Measurements from ENCODE around the gene NSG1.

Gene NSG1

DNA sequence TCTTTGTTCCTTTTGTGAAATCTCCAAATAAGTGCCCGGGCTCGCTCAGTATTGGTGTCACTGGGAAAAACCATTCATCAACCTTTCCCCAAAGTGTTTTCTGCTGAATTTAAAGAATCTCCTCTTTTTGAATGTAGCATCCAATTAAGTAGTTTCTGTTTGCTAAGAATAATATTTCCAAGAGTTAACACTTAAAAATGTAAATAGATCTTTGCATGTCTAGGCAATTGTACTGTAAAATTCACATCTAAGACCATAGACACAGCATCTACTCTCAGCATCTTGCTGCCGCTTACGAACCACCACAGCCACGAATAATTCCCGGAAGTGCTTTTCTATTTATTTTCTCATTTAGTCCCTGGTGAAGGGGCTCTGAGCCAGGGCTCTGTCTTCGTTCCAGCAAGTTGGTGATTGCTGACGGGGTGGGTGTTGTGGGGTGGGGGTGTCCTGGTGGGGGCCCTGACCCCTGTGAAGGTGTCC is 1.4 kb downstream of the NSG1 start:
- H3K4me3 ChIP-seq (ENCODE audit: low read length), result no peak overlapping the region

DNA sequence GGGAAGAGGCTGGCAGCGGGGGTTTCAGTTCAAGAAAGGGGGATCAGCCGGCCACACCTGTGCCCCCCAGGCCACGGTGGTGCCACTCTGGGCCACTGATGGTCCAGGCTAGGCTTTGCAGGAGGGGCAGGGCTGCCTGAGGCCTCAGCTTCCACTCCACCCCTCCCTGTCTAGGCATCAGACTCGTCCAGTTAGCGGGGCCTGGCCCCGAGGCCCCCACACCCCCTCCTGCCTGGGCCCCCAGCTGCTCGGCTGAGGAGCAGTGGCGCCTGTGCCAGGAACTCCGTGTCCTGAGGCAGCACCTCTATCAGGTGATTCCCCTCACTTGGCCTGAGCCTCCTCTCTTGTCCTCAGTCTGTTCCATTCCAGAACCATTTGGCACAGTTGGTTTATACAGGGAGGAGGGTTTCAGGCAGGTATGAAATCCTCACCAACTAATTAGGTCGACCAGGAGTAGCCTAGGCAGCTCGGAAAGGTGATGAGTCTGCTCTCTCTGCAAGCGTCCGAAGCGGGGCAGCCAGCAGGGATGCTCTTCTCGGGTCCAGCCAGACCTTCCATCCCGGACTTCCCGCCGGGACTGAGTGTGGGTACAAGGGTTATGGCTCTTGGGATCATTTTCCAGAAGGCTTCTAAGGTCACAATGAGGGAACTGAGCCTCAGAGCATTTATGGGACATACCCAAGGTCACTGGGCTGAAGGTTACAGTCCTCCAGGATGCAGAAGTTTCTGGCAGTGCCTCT is 2.1 kb downstream of the NSG1 start:
- H3K27ac ChIP-seq (ENCODE audit: low read depth, low read length), result no peak overlapping the region
- H4K20me1 ChIP-seq (ENCODE audit: control insufficient read depth, insufficient read depth, low read depth, low read length), result no peaks in the 10 kb centered on the region

More for the DNA sequence above, 1.4 kb downstream of the NSG1 start:
- no peak overlapping the region for H3K27ac ChIP-seq (ENCODE audit: low read depth, low read length)
- no peaks in the 10 kb centered on the region for H3F3A ChIP-seq (ENCODE audit: control insufficient read depth, insufficient read depth)
- no peak for TF ChIP-seq EZH2phosphoT487 (IDR thresholded peaks at IDR 0.05; ENCODE audit: borderline replicate concordance, low read length)
- TF ChIP-seq, protein P1, sequence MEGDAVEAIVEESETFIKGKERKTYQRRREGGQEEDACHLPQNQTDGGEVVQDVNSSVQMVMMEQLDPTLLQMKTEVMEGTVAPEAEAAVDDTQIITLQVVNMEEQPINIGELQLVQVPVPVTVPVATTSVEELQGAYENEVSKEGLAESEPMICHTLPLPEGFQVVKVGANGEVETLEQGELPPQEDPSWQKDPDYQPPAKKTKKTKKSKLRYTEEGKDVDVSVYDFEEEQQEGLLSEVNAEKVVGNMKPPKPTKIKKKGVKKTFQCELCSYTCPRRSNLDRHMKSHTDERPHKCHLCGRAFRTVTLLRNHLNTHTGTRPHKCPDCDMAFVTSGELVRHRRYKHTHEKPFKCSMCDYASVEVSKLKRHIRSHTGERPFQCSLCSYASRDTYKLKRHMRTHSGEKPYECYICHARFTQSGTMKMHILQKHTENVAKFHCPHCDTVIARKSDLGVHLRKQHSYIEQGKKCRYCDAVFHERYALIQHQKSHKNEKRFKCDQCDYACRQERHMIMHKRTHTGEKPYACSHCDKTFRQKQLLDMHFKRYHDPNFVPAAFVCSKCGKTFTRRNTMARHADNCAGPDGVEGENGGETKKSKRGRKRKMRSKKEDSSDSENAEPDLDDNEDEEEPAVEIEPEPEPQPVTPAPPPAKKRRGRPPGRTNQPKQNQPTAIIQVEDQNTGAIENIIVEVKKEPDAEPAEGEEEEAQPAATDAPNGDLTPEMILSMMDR (IDR thresholded peaks at IDR 0.05; ENCODE audit: low read depth, low read length, poor library complexity, severe bottlenecking), result no peak
- no peaks in the 10 kb centered on the region for H3K9me2 ChIP-seq (replicated peaks; ENCODE audit: control insufficient read depth, low read length)
- peaks cover 32% of the 10 kb centered on the region for H3K27me3 ChIP-seq (ENCODE audit: control insufficient read depth, low read length)
- no peak overlapping the region for H3K4me2 ChIP-seq (ENCODE audit: low read length)
- H3K9me3 ChIP-seq (ENCODE audit: control insufficient read depth, insufficient read depth, low read length), result no peaks in the 10 kb centered on the region
- no peaks in the 10 kb centered on the region for H3K79me2 ChIP-seq (ENCODE audit: control insufficient read depth, low read length)
- H4K20me1 ChIP-seq (ENCODE audit: control insufficient read depth, insufficient read depth, low read depth, low read length), result no peaks in the 10 kb centered on the region
- no peaks in the 10 kb centered on the region for H3K36me3 ChIP-seq (ENCODE audit: control insufficient read depth, low read length)
- H3K4me1 ChIP-seq (ENCODE audit: control insufficient read depth, low read length), result no peaks in the 10 kb centered on the region; the same call in 1 of the 2 replicates

DNA sequence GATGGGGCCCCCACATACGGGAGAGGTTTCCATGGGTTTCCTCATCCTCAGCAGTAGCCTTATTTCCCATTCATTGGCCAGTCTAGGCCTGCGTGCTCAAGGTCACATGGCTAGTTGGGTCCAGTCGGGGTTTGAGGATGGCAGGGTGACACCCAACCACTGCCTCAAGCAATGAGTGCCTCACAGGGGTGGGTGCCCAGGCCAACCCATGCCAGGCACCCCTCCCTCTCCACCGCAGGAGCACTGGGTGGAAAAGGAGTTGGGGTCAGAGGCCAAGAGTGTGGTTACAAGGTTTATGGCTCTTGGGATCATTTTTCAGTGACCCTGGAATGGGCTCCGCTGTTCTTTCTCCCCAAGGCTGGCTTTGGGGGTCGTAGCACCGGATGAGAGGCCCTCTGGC is 3.1 kb downstream of the NSG1 start:
- H3K9me3 ChIP-seq (ENCODE audit: control insufficient read depth, insufficient read depth, low read length), result no peaks in the 10 kb centered on the region
- peaks cover 26% of the 10 kb centered on the region for H3K27me3 ChIP-seq (ENCODE audit: control insufficient read depth, low read length)
- H3K36me3 ChIP-seq (ENCODE audit: control insufficient read depth, low read length), result no peaks in the 10 kb centered on the region
- H3K4me2 ChIP-seq (ENCODE audit: low read length), result no peak overlapping the region
- H4K20me1 ChIP-seq (ENCODE audit: control insufficient read depth, insufficient read depth, low read depth, low read length), result no peaks in the 10 kb centered on the region
- H3K9me2 ChIP-seq (replicated peaks; ENCODE audit: control insufficient read depth, low read length), result no peaks in the 10 kb centered on the region
- TF ChIP-seq, protein P1 (IDR thresholded peaks at IDR 0.05; ENCODE audit: low read depth, low read length, poor library complexity, severe bottlenecking), result no peak
- TF ChIP-seq EZH2phosphoT487 (IDR thresholded peaks at IDR 0.05; ENCODE audit: borderline replicate concordance, low read length), result no peak
- H3F3A ChIP-seq (ENCODE audit: control insufficient read depth, insufficient read depth), result no peaks in the 10 kb centered on the region
- no peaks in the 10 kb centered on the region; the same call in 1 of the 2 replicates for H3K4me1 ChIP-seq (ENCODE audit: control insufficient read depth, low read length)
- H3K4me3 ChIP-seq (ENCODE audit: low read length), result no peak overlapping the region
- H3K27ac ChIP-seq (ENCODE audit: low read depth, low read length), result no peak overlapping the region
- H3K79me2 ChIP-seq (ENCODE audit: control insufficient read depth, low read length), result no peaks in the 10 kb centered on the region

More for the DNA sequence above, 2.1 kb downstream of the NSG1 start:
- Histone ChIP-seq H3K4me1 (ENCODE audit: control insufficient read depth, low read length) (no peaks in the 10 kb centered on the region; the same call in 1 of the 2 replicates), H3K9me3 (ENCODE audit: control insufficient read depth, insufficient read depth, low read length) (no peaks in the 10 kb centered on the region), H3K4me3 (ENCODE audit: low read length) (no peak overlapping the region), H3K36me3 (ENCODE audit: control insufficient read depth, low read length) (no peaks in the 10 kb centered on the region), H3K4me2 (ENCODE audit: low read length) (no peak overlapping the region), H3K79me2 (ENCODE audit: control insufficient read depth, low read length) (no peaks in the 10 kb centered on the region), H3K27me3 (ENCODE audit: control insufficient read depth, low read length) (peaks cover 32% of the 10 kb centered on the region), H3K9me2 (replicated peaks; ENCODE audit: control insufficient read depth, low read length) (no peaks in the 10 kb centered on the region), H3F3A (ENCODE audit: control insufficient read depth, insufficient read depth) (no peaks in the 10 kb centered on the region)
- TF ChIP-seq EZH2phosphoT487 (IDR thresholded peaks at IDR 0.05; ENCODE audit: borderline replicate concordance, low read length), result no peak
- TF ChIP-seq, protein P1 (IDR thresholded peaks at IDR 0.05; ENCODE audit: low read depth, low read length, poor library complexity, severe bottlenecking), result no peak

Measured in DOHH2 (cell line).